Coronary artery (tissue), 2 donors: Measurements from ENCODE around the gene SLC2A1.
A peak's percentile ranks its signal among the peaks of the same experiment; 100 is the strongest.

Experiments
- DNase-seq: peaks from one replicate; pipeline ENCODE4 v3.0.0-alpha.2; 2017; ENCODE audit warnings: low spot score
- H3K27ac ChIP-seq, 2 donors: fragments of 200-600 bp; sonication (generic); one replicate each; pipeline ENCODE4 v1.5.1; 2016 to 2019
- H3K4me3 ChIP-seq: fragments of 200-600 bp; sonication (generic); 2 replicates; pipeline ENCODE4 v1.5.1; 2016; ENCODE audit warnings: mild to moderate bottlenecking, moderate library complexity
- TF ChIP-seq, protein P1 (sequence below): fragments of 200-600 bp; sonication (generic); IDR thresholded peaks from one replicate; pipeline ENCODE4 v1.5.1; 2019; ENCODE audit warnings: antibody characterized with exemption

SLC2A1 gene

DNA sequence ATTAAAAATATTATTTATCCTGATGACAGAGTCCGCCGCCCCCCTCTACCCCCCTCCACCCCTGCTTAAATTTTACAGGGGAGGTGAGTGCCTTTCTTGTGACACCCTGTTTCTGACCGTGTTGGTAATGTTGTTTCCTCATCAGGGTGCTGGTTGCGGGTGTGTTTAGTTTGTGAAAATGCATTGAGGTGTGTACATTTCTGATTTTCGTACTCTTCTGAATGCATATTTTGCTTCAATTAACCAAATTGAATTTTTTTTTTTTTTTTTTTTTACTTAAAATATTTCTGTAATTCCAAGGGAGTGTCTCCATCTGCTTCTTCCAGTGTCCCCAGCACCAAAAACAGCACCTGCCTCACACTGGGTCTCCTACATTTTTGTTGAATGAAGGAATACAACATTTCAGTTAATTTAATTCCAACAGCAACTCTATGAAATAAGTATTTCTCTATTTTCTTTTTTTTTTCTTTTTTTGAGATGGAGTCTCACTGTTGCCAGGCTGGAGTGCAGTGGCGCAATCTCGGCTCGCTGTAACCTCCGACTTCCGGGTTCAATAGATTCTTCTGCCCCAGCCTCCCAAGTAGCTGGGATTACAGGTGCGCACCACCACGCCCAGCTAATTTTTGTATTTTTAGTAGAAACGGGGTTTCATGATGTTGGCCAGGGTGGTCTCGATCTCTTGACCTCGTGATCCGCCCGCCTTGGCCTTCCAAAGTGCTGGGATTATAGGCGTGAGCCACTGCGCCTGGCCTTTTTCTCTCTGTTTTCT is 5.6 kb upstream of the SLC2A1 start:
- no peak overlapping the region for H3K27ac ChIP-seq
- no peak for DNase-seq
- no peak overlapping the region for H3K4me3 ChIP-seq
- TF ChIP-seq, protein P1, sequence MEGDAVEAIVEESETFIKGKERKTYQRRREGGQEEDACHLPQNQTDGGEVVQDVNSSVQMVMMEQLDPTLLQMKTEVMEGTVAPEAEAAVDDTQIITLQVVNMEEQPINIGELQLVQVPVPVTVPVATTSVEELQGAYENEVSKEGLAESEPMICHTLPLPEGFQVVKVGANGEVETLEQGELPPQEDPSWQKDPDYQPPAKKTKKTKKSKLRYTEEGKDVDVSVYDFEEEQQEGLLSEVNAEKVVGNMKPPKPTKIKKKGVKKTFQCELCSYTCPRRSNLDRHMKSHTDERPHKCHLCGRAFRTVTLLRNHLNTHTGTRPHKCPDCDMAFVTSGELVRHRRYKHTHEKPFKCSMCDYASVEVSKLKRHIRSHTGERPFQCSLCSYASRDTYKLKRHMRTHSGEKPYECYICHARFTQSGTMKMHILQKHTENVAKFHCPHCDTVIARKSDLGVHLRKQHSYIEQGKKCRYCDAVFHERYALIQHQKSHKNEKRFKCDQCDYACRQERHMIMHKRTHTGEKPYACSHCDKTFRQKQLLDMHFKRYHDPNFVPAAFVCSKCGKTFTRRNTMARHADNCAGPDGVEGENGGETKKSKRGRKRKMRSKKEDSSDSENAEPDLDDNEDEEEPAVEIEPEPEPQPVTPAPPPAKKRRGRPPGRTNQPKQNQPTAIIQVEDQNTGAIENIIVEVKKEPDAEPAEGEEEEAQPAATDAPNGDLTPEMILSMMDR, result no peak

DNA sequence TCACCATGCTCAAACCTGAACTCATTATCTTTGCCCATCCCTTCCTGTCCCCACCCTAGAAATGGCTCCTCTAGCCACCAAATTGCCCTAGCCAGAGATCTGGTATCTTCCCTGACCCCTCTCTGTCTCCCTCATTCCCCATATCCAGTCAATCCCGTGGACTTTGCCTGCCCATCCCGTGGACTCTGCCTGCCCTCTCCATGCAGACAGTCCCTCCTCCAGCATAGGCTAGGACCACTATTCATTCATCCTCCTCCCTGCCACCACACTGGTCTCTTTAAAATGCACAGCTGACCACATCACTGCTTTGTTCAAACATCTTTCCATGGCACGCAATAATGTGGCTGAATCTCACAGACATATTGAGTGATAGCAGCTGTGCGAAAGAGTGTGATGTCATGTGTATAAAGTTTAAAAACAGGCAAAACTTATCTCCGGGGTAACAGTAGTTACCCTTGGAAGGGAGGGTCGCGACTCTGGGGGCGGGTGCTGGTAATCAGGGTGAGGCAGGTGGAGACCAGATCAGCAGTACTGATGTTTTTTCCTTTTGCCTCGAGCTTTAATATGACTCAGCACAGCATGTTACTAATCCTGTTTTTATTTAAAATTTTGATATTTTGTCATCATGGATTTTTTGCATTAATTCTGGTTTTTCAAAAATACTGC is 4.8 kb upstream of the SLC2A1 start:
- Histone ChIP-seq H3K4me3 (peak overlapping the region; percentile 6), H3K27ac (no peak overlapping the region)
- TF ChIP-seq, protein P1, result no peak
- DNase-seq, result no peak

DNA sequence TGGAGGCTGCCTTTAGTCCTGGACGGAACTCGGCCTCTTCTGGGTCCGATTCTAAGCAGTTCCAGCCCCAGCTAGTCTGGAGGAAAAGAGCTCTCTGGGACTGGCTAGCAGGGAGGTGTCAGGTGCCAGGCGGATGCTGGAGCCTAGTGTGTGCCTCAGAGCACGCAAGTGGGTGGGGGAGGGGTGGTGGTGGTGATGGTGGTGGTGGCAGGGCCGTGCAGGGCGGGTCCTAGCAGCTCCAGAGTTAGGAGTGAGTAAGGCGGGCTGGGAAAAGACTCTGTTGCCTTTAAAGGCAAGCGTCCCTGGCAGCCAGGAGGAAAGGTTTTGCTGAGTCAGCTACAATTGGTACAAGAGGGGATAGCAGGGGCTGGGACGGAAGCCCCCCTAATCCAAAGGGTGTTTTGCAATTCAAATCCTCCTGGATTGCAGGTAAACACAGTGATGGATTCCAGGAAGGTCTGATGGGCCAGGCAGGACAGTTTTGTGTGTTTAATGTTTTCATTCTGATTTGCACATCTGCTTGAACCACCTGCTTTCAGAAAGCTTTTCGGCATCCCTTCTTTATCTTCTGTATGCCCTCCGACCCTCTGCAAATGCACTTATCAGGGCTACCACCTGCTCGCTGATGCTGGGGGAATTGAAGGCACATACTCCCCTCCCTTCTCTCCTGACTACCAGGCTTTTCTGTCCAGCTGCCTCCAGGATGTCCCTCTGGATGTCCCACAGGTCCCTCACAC is 4.1 kb upstream of the SLC2A1 start:
- DNase-seq, result no peak
- TF ChIP-seq, protein P1, result no peak
- Histone ChIP-seq H3K27ac (peak overlapping the region; percentile 53 to 56), H3K4me3 (peak overlapping the region; percentile 49)

DNA sequence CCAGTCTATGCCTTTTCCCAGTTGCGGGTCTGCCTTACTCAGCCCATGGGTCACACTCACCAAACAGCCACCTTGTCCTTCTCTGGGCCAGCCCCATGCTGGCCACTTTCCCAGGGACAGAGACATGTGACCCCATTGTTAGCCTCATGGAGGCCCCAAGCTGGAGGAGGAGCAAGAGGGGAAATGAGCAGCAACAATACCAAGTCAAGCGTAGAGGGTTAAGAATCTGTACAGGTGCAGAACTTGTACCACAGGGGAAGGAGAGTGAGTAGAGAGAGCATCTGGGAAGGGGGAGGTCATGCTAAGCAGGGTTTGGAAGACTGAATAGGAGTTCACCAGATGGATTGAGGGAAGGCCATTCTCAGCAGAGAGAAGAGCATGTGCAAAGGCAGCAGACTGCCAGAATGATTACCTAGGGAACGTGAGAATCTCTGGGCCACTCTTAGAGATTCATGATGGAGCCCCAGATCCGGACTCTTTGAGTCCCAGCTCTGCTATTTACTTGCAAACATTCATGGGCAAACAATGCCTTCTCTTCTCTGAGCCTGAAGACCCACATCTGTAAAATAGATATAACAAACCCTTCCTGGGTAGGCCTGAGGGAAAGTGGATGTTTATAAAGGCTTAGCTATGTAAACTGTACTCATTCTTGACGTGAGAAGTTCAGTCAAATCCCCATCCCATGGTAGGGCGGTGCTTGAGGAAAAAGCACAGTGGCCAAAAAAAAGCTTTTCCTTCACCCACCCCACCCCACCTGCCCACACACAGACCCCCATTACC is 2.8 kb upstream of the SLC2A1 start:
- no peak overlapping the region for H3K4me3 ChIP-seq
- H3K27ac ChIP-seq, result peak overlapping the region in 1 of 2 donors; percentile 53
- TF ChIP-seq, protein P1, result no peak
- DNase-seq, result no peak

DNA sequence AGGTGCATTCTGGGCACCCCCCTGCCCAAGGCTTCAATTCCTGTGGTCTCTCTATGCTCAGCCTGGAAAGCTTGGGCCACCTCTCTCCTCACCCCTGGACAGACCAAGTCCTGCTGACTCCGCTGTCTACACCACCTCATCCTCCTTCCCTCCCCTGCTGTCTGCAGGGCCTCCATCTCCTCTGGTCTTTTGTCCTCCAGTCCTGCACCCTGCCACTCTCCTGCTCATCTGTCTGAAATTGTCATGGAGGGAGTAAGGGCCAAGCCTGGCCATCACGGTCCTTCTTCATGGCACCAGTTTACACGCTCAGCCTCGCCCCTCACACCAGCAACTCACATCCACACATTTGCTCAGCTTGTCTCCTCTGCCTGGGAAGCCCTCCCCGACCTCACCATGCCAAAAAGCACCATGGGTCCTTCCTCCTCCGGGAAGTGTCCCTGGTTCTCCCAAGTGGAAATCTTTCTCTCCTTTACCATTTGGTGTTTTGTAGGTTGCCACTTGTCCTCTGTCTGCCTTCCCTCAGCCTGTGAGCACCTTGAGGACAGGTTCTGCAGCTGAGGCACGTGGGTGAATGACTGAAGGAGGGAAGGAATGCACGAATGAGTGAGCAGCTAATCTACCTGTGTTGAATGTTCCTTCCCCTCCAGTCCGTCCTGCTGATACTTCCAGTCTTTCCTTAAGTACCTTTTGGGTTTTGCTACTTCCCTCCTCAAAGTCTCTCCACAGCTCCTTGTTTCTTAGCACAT is 2.1 kb upstream of the SLC2A1 start:
- TF ChIP-seq, protein P1, result no peak
- DNase-seq, result no peak

DNA sequence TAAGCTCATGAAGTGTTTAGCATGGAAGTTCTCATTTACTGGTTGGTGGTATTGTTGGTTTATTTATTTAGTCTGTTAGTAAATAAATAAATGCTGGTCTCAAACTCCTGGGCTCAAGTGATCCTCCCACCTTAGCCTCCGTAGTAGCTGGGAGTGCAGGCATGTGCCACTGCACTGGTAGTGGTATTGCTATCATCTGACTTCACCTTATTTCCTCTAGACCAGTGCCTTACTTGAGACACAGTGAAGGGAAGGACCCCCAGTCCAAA is 1.4 kb upstream of the SLC2A1 start:
- Histone ChIP-seq H3K27ac (no peak overlapping the region), H3K4me3 (peak overlapping the region; percentile 87)
- TF ChIP-seq, protein P1, result no peak
- no peak for DNase-seq

More for the DNA sequence above, 2.1 kb upstream of the SLC2A1 start:
- Histone ChIP-seq H3K27ac (no peak overlapping the region), H3K4me3 (no peak overlapping the region)
